ENCODE data around the gene ATP8B4. TPM values are rescaled to one million over a fixed set of nuclear protein-coding genes. Genes with fewer than 3 reads are reported as not detected.

The ATP8B4 gene
- total and polyA plus RNA-seq, 2 donors (not counting 3 experiments of a cell fraction or from before 2014, with no cell fraction given), result not detected

- no peaks in the 10 kb centered on the region for H3K9me3 ChIP-seq (replicated peaks; ENCODE audit: control insufficient read depth, insufficient read depth, low read length)
- H3K4me1 ChIP-seq (ENCODE audit: control insufficient read depth, extremely low read depth, insufficient read depth, low read length), result no peaks in the 10 kb centered on the region
- H2AFZ ChIP-seq (ENCODE audit: low read depth, low read length), result no peak overlapping the region
- FAIRE-seq (no peak), DNase-seq (ENCODE audit: low read depth, low spot score) (no peak)
- ChIA-PET CTCF (interaction anchor here (0.9 to 1.4 kb wide), 4 partner anchors 10 to 667 kb away, joined by 3 to 7 read pairs (median 4); no protein-coding TSS in a partner anchor), POLR2A (no interaction called here)
- H3K9ac ChIP-seq (replicated peaks; ENCODE audit: extremely low read depth, insufficient read depth, low read length), result no peak overlapping the region
- dilution Hi-C loops (cut with MboI; ENCODE audit: extremely low pct_ligation_motif_present, low sequenced_read_pairs), result no loop called here
- BruUV-seq (replicated peaks), result no TSS peak
- H3K79me2 ChIP-seq (ENCODE audit: control insufficient read depth, insufficient read depth, low read length), result no peaks in the 10 kb centered on the region
- no peaks in the 10 kb centered on the region for H4K20me1 ChIP-seq (replicated peaks; ENCODE audit: control insufficient read depth, extremely low read depth, insufficient read depth, low read length)
- H3K4me3 ChIP-seq (replicated peaks in 1 of 3; ENCODE audit: insufficient read depth in 1 of 3, low read depth in 1 of 3, low read length in 3 of 3), result no peak overlapping the region
- TF ChIP-seq FOS (IDR thresholded peaks at IDR 0.05; ENCODE audit: borderline replicate concordance, insufficient read depth, low read length), result no peak
- TF ChIP-seq EZH2 (IDR thresholded peaks at IDR 0.05; ENCODE audit: borderline replicate concordance, low read depth, low read length, severe bottlenecking), result no peak
- TF ChIP-seq GATA2 (IDR thresholded peaks at IDR 0.05; ENCODE audit: insufficient read depth, insufficient read length, low read depth, low read length), result no peak
- TF ChIP-seq POLR2AphosphoS5 (IDR thresholded peaks at IDR 0.05; ENCODE audit: insufficient read depth, low read depth, low read length), result no peak
- TF ChIP-seq JUN (IDR thresholded peaks at IDR 0.05; ENCODE audit: borderline replicate concordance, insufficient read depth, insufficient read length, low read depth), result no peak
- no peak for TF ChIP-seq MYC (IDR thresholded peaks at IDR 0.05; ENCODE audit: low read depth, low read length)
- TF ChIP-seq CTCF (IDR thresholded peaks at IDR 0.05; ENCODE audit: extremely low read depth in 1 of 2, insufficient read depth in 1 of 2, low read depth in 1 of 2, low read length in 2 of 2), result no peak
- no peak for TF ChIP-seq MAX (IDR thresholded peaks at IDR 0.05; ENCODE audit: insufficient read depth, insufficient read length)
- no peak for TF ChIP-seq POLR2A (IDR thresholded peaks at IDR 0.05; ENCODE audit: low read depth, low read length)
- no peaks in the 10 kb centered on the region for H3K9me1 ChIP-seq (replicated peaks; ENCODE audit: control insufficient read depth, extremely low read depth, insufficient read depth, low read length)
- intact Hi-C loops (cut with micrococcal nuclease), result no loop called here
- no peak overlapping the region for H3K4me2 ChIP-seq (ENCODE audit: insufficient read depth, low read length)
- no peak overlapping the region for H3K27ac ChIP-seq (ENCODE audit: insufficient read depth, low read depth, low read length)
- no peaks in the 10 kb centered on the region for H3K36me3 ChIP-seq (ENCODE audit: control insufficient read depth in 2 of 2, extremely low read depth in 1 of 2, insufficient read depth in 2 of 2, low read length in 2 of 2)
- no peaks in the 10 kb centered on the region for H3K27me3 ChIP-seq (ENCODE audit: control insufficient read depth in 2 of 2, insufficient read depth in 2 of 2, low read length in 2 of 2)
Measured at GRCh38 chr15:49901996-49902684, 216.9 kb downstream of the ATP8B4 start.

Data from endothelial cell of umbilical vein (primary cell).